ENCODE data around the gene DNLZ. TPM values are rescaled to one million over a fixed set of nuclear protein-coding genes. Genes with fewer than 3 reads are reported as not detected.
"Not testable (repeated sequence)": the region's sequence is repeated elsewhere in the genome, so short reads cannot be mapped to it uniquely, and the experiment has no call there.

DNLZ gene
- total and polyA plus RNA-seq, 2 donors (not counting 1 experiment from before 2014, with no cell fraction given), result 7.4 to 14.2 TPM

- H2AFZ ChIP-seq (ENCODE audit: low read length), result no peak overlapping the region
- H3K4me1 ChIP-seq (ENCODE audit: control insufficient read depth, extremely low read depth, insufficient read depth, low read length), result peaks cover 11% of the 10 kb centered on the region
- no peak for DNase-seq (ENCODE audit: low read depth in 2 of 2)
- H3K36me3 ChIP-seq (ENCODE audit: control insufficient read depth, insufficient read depth, low read length), result no peaks in the 10 kb centered on the region
- no peak overlapping the region for H3K9ac ChIP-seq (ENCODE audit: insufficient read depth, low read length)
- no peaks in the 10 kb centered on the region for H3K79me2 ChIP-seq (ENCODE audit: control insufficient read depth, insufficient read depth, low read length)
- no peak overlapping the region for H3K4me3 ChIP-seq (replicated peaks in 1 of 4; ENCODE audit: control extremely low read depth in 1 of 4, insufficient read depth in 1 of 4, low read depth in 3 of 4, low read length in 4 of 4)
- no peak for TF ChIP-seq EZH2 (IDR thresholded peaks at IDR 0.05; ENCODE audit: low read length, missing control alignments)
- H3K9me3 ChIP-seq (ENCODE audit: control insufficient read depth, insufficient read depth, low read depth, low read length), result no peaks in the 10 kb centered on the region
- peaks cover 3% of the 10 kb centered on the region for H3K27me3 ChIP-seq (ENCODE audit: control insufficient read depth, insufficient read depth, low read length)
- H3K4me2 ChIP-seq (ENCODE audit: extremely low read depth, insufficient read depth, low read length), result no peak overlapping the region
- H4K20me1 ChIP-seq (ENCODE audit: control insufficient read depth, extremely low read depth, insufficient read depth, low read length), result no peaks in the 10 kb centered on the region
- H3K27ac ChIP-seq (ENCODE audit: insufficient read depth, low read length), result no peak overlapping the region
These were observed 42.0 kb downstream of the DNLZ start for GRCh38 chr9:136321561-136321960.

- DNase-seq (ENCODE audit: low read depth in 2 of 2); H3K27me3 ChIP-seq (ENCODE audit: control insufficient read depth, insufficient read depth, low read length); H3K4me3 ChIP-seq (replicated peaks in 1 of 4; ENCODE audit: control extremely low read depth in 1 of 4, insufficient read depth in 1 of 4, low read depth in 3 of 4, low read length in 4 of 4); H3K79me2 ChIP-seq (ENCODE audit: control insufficient read depth, insufficient read depth, low read length); H3K9ac ChIP-seq (ENCODE audit: insufficient read depth, low read length); H3K36me3 ChIP-seq (ENCODE audit: control insufficient read depth, insufficient read depth, low read length); H2AFZ ChIP-seq (ENCODE audit: low read length); H4K20me1 ChIP-seq (ENCODE audit: control insufficient read depth, extremely low read depth, insufficient read depth, low read length); H3K4me2 ChIP-seq (ENCODE audit: extremely low read depth, insufficient read depth, low read length); H3K9me3 ChIP-seq (ENCODE audit: control insufficient read depth, insufficient read depth, low read depth, low read length); H3K4me1 ChIP-seq (ENCODE audit: control insufficient read depth, extremely low read depth, insufficient read depth, low read length); H3K27ac ChIP-seq (ENCODE audit: insufficient read depth, low read length): not testable (repeated sequence)
These were observed 42.6 kb downstream of the DNLZ start for GRCh38 chr9:136320972-136321371.

GRCh38 chr9:136319955-136320354, 43.6 kb downstream of the DNLZ start:
- H3K79me2 ChIP-seq (ENCODE audit: control insufficient read depth, insufficient read depth, low read length); H3K9ac ChIP-seq (ENCODE audit: insufficient read depth, low read length); DNase-seq (ENCODE audit: low read depth in 2 of 2); H3K4me3 ChIP-seq (replicated peaks in 1 of 4; ENCODE audit: control extremely low read depth in 1 of 4, insufficient read depth in 1 of 4, low read depth in 3 of 4, low read length in 4 of 4); H3K9me3 ChIP-seq (ENCODE audit: control insufficient read depth, insufficient read depth, low read depth, low read length); H3K36me3 ChIP-seq (ENCODE audit: control insufficient read depth, insufficient read depth, low read length); H4K20me1 ChIP-seq (ENCODE audit: control insufficient read depth, extremely low read depth, insufficient read depth, low read length); H2AFZ ChIP-seq (ENCODE audit: low read length); H3K27me3 ChIP-seq (ENCODE audit: control insufficient read depth, insufficient read depth, low read length); H3K27ac ChIP-seq (ENCODE audit: insufficient read depth, low read length); H3K4me2 ChIP-seq (ENCODE audit: extremely low read depth, insufficient read depth, low read length); H3K4me1 ChIP-seq (ENCODE audit: control insufficient read depth, extremely low read depth, insufficient read depth, low read length): not testable (repeated sequence)

GRCh38 chr9:136319244-136319643, 44.3 kb downstream of the DNLZ start:
- not testable (repeated sequence) for H3K9ac ChIP-seq (ENCODE audit: insufficient read depth, low read length); H3K27ac ChIP-seq (ENCODE audit: insufficient read depth, low read length); H3K36me3 ChIP-seq (ENCODE audit: control insufficient read depth, insufficient read depth, low read length); H3K27me3 ChIP-seq (ENCODE audit: control insufficient read depth, insufficient read depth, low read length); H4K20me1 ChIP-seq (ENCODE audit: control insufficient read depth, extremely low read depth, insufficient read depth, low read length); DNase-seq (ENCODE audit: low read depth in 2 of 2); H3K4me1 ChIP-seq (ENCODE audit: control insufficient read depth, extremely low read depth, insufficient read depth, low read length); H3K9me3 ChIP-seq (ENCODE audit: control insufficient read depth, insufficient read depth, low read depth, low read length); H3K4me2 ChIP-seq (ENCODE audit: extremely low read depth, insufficient read depth, low read length); H3K4me3 ChIP-seq (replicated peaks in 1 of 4; ENCODE audit: control extremely low read depth in 1 of 4, insufficient read depth in 1 of 4, low read depth in 3 of 4, low read length in 4 of 4); H2AFZ ChIP-seq (ENCODE audit: low read length); H3K79me2 ChIP-seq (ENCODE audit: control insufficient read depth, insufficient read depth, low read length)

GRCh38 chr9:136318776-136319241, 44.7 kb downstream of the DNLZ start:
- Histone ChIP-seq H3K36me3 (ENCODE audit: control insufficient read depth, insufficient read depth, low read length) (no peaks in the 10 kb centered on the region), H3K27me3 (ENCODE audit: control insufficient read depth, insufficient read depth, low read length) (peaks cover 3% of the 10 kb centered on the region), H3K79me2 (ENCODE audit: control insufficient read depth, insufficient read depth, low read length) (no peaks in the 10 kb centered on the region), H3K4me1 (ENCODE audit: control insufficient read depth, extremely low read depth, insufficient read depth, low read length) (no peaks in the 10 kb centered on the region), H4K20me1 (ENCODE audit: control insufficient read depth, extremely low read depth, insufficient read depth, low read length) (no peaks in the 10 kb centered on the region), H3K9me3 (ENCODE audit: control insufficient read depth, insufficient read depth, low read depth, low read length) (no peaks in the 10 kb centered on the region), H3K27ac (ENCODE audit: insufficient read depth, low read length) (no peak overlapping the region), H3K9ac (ENCODE audit: insufficient read depth, low read length) (no peak overlapping the region), H3K4me3 (replicated peaks in 1 of 4; ENCODE audit: control extremely low read depth in 1 of 4, insufficient read depth in 1 of 4, low read depth in 3 of 4, low read length in 4 of 4) (no peak overlapping the region), H3K4me2 (ENCODE audit: extremely low read depth, insufficient read depth, low read length) (no peak overlapping the region), H2AFZ (ENCODE audit: low read length) (no peak overlapping the region)
- TF ChIP-seq CTCF (conservative IDR thresholded peaks at IDR 0.05 in 1 of 2, IDR thresholded peaks at IDR 0.05 in 1 of 2; ENCODE audit: low read depth in 1 of 2, low read length in 2 of 2) (no peak), EZH2 (IDR thresholded peaks at IDR 0.05; ENCODE audit: low read length, missing control alignments) (no peak)
- DNase-seq (ENCODE audit: low read depth in 2 of 2), result no peak

Measured in fibroblast of lung (primary cell).